Limb (tissue), 2 donors: Measurements from ENCODE around the gene DAB2IP.

Experiments
- DNase-seq, 2 donors: peaks; one replicate each; pipeline ENCODE4 v3.0.0-alpha.2; 2016; ENCODE audit errors: extremely low spot score in 2 of 2

The DAB2IP gene

DNA sequence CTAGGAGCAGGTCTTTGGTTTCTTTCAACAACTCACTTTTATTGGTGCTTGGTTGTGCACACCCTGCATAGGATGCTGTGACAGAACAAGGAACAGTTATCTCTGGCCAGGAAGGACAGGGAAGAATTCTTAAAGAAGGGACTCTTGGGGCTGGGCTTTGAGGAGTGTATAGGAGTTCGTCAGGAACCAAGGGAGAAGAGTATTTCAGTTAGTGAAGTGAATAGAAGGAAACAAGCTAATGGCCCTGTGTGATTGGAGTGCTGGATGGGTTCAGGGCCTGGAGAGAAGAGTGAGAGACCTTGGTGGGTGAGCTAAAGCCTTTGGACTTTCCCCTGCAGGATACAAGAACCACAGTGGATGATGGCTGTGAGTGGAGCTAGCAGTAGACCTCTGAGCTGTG is 32.2 kb downstream of the DAB2IP start:
- DNase-seq: no peak

DNA sequence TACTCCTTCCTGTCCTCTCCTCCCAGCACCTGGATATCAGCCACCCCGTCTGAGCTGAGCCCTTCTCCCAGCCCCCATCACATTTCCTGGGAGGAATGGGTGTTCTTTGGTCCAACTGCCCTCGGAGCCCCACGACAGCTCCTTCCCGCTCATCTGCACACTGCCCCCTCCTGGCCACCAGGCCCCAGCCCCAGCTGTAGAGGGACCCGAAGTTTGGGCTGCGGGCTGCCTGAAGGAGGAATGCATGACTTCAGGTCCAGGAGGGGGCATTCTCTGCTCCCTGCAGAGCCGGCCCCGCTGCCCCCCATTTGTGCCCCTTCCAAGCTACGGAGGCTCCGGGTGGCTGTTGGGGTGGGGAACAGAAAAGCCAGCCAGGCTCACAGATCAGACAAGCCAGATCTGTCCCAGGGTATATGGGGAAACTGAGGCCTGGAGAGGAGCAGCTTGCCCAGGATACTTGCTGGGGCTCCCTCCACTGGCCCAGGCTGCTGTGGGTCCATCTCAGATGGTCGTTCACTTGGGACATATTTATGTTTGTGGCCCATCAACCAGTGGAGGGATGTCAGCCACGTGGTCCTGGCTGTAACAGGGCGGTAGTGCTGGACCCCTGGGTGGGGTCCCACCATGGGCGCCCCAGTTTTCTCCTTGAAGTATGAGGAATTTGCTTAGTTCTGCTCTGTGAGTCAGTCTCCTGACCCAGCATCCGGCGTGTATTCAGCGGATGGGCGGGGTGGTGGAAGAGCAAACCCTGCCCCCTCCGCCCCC is 33.1 kb downstream of the DAB2IP start:
- DNase-seq: no peak

DNA sequence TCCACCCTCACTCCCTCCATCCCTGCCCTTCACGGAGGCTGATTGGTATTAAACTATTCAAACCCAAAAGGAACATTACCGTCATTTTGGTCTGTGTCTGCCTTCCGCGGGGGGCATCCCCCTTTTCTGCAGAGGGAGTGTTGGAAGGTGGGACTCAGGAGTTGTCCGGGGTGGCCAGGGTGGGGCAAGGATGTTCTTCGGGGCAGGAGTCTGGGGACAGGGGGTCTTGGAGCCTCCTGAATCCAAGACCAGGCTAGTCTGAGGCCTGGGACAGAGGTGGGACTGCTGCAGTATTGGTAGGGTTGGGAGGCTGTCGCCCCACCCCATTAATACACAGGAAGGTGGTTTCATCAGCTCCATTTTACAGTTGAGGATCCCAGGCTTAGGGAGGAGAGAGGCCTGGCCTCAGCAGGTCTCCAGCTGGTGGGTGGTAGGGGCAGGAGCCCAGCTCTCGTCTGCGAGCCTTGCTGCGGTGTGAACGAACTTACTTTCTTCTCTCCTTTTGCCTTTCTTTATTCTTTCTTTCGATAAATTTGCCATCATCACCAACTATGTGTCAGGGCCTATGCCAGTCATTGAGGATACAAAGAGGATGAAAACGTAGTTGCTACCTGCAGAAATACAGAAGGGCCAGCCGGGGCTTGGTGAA is 33.8 kb downstream of the DAB2IP start:
- no peak for DNase-seq

DNA sequence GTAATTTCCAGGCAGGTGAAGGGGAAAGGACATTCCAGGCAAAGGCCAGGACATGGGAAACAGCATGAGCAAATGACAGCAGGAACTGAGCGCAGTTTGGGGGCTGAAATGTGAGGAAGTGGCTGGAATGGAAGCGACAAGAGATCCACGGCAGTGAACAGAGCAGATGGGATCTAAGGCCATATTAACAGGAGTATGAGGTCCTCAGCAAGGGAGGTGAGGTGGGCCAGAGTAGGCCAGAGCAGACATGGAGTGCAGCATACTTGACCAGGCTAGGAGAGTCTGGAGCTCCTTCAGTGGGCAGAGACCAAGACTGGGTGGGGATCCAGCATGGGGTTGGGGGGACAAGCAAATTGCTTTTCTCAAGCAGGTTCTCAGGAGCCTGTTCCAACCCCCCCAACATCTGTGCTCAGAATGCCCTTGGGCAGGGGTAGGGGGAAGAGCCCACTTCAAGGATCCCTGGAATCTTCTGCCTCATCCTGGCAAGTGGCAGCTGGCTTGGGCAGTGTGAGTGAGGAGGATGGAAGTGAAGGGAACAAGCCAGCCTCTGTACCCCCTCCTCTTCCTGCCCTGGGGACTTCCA is 34.5 kb downstream of the DAB2IP start:
- no peak for DNase-seq

DNA sequence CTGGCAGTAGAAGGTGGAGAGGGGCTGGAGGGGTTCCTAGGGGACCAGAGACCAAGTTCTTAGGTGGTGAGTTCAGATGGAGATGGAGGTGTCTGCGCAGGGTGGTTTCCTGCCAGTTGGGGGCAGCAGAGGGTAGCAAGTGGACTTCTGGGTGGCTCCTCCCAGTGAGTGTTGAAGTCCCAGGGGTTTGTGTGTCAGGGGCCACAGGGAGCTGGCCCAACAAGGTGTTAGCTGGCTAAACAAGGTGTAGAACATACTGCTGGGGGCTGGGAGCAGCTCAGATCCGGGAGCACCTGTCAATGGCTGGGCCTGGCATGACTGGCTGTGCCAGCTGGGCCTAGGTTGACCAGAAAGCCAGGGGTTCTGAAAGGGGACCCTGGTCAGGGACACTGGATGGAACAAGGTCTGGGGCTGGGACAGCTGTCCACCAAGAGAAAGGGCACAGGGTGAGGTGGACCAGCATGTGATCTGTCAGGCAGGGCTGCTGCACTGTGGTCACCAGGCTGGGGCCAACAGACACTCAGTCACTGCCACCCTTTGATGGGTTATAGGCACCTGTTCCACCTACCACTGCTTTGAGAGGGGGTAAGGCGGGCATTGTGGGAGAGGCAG is 35.6 kb downstream of the DAB2IP start:
- DNase-seq: peak in 1 of 2 donors; percentile 82

DNA sequence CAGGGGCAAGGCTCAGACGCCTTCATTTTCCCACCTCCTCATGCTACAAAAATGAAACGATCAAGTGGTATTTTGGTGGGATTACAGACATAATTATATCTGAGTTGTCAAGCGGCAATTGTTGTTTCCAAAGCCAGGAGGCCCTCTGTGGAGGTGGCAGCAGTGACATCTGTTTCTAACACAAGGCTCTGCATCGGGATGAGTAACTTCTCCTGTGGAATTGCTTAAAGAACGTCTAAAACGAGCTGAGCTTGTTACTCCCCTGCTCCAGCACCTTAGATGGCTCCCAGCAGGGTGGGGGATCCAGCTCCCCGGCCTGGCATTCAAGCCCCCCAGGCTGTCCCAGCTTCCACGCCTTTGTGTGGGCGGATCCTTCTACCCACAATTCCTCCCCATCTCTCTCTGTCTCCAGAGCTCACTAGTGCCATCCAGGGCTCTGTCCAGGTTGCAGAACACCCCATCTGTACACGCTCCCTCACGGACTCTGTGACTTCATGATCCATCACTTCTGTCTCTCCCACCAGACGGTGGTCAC is 36.8 kb downstream of the DAB2IP start:
- DNase-seq: no peak

DNA sequence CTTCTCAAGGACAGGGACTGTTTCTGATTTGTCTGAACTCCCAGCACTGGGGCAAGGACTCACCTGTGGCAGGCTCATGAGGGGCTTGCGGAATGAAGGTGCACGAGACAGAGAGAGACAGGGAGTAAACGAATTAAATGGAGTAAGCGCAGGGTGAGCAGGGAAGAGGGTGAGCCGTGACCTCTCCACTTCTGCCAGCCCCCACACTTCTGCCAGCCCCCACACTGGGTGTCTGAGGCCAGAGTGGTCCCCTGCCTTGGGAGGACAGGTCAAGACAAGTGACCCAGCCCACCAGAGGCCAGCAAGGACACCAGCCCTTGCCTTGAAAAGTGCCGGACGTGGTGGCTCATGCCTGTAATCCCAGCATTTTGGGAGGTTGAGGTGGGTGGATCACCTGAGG is 37.2 kb downstream of the DAB2IP start:
- DNase-seq: no peak

DNA sequence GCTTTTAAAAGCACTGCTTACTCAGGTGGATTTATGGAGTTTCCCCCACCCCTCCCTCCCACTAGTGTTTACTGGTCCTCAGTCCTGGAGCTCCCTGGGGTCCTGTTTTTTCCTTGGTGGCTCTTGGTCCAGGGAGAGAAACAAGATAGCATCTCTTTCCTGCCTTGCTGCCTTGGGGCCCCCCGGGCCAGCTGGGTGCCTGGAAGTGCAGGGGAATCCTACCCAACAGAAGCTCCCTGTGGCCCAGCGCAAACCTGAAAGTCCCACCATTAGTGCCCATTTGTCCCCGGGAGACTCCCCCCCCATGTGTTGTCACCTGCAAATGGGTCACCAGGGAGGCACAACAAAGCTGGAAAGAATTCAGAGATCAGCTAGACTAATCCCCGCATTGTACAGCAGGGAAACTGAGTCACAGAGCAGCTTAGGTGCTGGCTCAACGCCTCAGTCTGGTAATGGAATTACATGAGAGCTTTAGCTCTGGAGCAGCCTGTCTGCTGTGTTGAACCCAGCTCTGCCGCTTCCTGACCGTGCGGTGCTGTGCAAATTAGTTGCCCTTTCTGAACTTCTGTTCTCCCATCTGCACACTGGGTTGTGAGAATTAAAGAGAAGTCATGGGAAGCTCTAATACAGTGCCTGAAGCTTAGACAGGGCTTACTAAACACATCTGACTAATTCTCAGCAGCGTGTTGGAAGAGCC is 38.2 kb downstream of the DAB2IP start:
- DNase-seq: no peak

DNA sequence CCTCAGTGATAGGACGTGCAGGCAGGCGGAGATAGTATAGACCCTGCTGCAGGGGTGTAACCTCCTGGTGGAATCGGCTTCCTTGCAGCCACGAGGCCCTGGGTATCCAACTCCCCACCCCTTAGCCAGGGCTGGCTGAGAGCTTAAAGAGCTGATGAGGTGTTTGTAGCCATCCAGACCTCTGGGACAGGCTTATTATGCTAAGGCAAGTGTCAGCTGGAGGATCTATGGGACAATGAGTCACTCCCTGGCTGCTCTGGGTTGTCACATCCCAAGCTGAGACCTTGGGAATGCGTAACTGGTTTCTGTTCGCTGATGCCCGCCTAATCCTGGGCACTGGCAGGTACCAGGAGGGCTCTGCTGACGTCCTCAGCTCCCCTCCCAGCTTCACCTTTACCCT is 38.9 kb downstream of the DAB2IP start:
- no peak for DNase-seq

DNA sequence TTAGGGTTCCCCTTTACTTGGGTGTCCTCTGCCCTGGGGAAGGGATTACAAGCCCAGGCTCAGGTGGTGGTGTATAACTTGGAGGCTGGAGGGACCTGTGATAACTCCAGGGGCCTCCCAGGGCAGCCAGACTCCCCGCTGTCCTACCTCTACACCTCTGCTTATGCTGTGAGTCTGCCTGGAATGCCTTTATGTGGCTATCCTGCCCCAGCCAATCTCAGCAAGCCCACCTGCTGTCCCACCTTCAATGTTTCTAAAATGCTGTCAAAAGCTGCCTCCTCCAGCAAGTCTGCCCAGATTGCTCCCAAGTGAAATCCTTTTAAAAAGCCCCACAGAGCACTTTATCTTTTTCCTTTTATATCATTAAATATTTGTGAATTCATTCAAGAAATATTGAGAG is 39.3 kb downstream of the DAB2IP start:
- no peak for DNase-seq

DNA sequence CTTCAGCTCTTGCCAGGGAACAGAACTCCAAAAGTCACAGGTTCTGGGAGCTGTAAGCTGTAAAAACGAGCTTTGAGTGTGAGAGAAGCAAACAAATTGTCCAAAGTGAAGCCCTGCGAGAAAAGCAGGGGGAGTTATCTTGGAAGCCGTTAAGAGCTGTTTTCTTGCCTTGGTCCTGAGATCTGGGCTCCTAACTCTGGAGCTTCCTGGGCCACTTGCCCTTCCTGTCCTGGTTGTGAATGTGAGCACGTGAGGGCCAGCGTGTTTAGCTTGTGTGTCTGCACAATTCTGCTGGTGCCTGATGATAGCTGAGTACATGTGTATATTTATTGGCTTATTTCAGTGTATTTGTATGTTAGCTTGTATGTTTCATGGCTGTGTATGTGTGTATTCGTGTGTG is 40.5 kb downstream of the DAB2IP start:
- no peak for DNase-seq

DNA sequence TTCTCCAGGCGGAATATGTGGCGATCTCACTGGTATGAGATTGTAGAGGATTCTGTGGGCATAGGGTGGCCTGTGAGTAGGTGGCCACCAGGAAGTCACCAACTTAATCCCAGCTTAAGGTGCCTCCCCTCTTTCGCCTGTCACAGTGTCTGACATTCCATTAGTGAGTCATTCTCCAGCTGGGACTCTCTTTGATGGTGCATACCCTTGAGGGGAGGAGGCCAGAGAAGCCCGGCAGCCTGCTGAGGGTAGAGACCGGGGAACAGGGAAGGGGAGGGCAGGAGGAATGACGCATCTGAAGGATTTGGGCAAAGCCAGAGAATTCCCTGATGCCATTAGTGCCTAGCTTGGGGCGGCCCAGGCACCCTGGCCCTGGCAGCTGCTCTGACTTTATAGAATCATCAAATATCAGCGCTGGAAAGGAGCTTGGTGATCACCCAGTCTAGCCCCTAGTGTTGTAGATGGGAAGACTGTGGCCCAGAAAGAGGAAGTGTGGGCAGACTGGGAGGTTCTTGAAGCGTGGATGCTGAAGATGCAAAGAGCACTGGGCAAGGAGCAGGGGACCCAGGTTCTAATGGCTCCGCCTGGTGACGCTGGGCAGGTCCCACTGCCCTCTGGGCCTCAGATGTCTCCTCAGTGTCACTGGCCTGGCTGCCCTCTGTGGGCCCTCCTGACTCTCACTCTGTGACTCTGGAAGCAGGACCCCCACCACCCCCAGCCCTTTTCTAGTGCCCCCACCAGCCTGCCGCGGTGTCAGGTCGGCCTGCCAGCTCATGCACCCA is 41.4 kb downstream of the DAB2IP start:
- no peak for DNase-seq

DNA sequence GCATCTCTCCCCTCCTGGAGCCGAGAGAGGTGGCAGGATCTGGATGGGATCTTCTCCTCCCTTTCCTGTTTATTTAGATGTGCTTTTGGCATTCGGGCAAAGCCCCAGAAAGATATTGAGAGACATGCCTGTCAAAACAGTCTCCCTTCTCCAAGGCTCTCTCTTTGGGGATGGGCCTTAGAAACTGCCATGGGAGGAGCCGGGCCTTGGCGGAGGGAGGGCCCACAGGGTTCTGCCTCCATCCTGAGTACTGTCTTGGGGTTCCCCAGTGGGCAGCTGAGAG is 41.9 kb downstream of the DAB2IP start:
- no peak for DNase-seq

DNA sequence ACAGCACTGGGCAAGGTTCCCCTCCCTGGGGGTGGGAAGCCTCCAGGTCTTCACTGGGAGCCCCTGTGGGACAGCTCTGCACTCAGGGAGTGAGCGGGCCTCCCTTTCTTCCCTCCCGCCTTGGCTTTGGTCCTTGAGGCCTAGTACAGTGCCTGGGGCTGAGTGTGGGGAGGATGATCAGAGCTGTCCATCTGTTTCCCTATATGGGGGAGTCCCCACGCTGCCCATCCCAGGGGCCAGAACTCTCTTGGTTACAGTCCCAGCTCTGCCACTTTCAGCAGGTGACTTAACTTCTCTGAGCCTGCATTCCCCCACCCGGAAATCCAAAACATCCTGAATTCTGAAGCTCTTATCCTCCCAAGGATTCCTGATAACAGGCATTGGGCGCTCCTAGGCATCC is 42.6 kb downstream of the DAB2IP start:
- no peak for DNase-seq

DNA sequence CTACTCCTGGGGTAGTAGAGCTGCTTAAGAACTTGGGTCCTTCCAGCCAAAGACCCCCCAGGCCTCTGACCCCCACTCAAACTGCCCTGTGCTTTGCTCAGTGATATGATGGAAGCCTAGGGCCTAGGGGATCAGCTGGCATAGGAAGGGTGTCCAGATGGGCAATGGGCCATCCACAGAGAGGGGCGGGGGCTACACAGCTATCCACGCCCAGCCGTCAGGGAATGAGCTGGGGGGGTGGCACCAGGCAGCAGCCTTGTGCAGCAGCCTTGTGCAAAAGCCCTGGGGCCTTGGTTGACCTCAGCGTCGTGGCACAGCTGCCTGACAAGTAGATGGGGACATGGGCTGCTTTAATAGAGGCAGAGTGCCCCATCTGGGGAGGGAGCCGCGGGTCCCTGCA is 43.2 kb downstream of the DAB2IP start:
- DNase-seq: no peak

DNA sequence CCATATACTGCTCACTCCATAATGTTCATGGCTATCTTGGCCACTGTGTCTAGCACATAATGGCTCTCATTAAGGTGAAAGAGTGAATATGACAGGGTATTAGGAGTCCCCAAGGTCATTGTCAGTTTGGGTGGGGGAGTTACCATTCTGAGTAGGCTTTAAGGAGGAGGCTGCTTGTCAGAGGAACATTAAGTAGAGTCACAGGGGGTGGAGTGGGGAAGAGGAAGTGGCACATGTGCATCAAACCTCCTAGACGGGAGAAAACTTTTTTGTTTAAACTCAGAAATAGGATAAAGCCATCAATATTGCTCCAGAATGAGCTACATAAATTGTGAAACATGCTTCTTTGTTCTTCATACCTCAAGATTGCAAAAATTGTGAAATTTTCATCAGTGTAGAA is 45.5 kb downstream of the DAB2IP start:
- DNase-seq: no peak

DNA sequence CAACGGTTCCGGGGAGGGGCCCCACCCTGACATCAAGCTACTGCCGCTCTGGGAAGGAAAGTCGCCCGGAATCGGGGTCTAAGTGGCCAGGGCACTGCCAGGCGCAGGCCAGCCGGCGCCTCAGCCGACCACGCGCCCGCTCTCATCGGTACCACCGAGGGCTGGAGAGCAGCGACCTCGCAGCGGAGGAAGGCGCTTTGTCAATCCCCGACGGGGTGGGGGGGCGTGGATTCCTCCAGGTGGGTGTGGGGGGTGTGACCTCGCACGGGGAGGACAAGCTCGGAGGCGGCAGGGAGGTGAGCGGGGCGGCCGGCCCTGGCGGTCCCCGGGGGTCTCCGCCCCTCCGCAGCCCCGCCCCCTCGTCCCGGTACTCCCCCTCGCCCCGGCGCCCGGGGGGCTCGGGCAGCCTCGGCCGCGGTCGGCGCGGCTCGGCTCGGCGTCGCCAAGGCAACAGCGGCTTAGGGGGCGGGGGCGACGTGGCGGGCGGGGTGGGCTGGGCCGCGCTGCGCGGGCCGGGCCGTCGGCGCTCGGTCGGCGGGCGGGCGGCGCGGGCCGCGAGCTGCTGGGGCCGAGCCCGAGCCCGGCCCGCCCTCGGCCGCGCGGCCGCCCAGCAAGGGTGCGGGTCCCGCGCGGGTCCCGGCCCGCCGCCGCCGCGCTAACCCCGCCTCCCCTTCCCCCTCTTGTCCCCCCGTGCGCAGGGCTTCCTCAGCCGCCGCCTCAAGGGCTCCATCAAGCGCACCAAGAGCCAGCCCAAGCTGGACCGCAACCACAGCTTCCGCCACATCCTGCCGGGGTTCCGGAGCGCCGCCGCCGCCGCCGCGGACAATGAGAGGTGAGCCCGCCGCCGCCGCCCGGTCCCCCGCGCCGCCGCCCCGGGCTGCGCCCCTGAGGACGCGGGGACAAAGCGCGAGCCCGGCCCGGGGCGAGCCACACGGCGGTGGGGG is 47.5 kb downstream of the DAB2IP start:
- peak; percentile 45 to 86 for DNase-seq

DNA sequence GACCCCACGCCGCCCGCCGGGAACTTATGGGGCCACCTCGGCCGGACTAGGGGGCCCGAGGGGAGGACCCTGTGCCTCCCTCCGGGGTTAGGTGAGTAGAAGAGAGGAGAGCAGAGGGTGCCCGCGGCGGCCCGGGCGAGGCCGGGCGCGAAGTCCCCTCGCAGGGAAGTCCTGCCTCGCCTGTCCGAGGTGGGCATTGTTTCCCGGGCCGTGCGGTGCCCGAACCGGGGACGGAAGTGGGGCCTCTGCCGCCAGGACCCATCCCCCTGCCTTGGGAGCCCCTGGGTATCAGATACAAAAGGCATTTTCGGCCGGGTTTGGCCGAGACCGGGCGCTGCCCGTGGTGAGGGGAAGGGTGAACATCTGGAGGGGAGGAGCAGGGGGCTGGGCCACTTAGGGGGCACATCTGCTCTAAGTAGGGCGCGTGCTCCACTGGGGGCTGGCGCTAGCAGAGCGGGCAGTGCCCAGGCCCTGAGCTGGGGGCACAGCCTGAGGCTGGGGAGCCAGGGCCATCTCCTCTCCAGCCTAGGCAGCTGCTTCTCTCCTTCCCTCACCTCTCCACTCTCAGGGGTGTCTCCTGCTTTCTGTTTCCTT is 48.2 kb downstream of the DAB2IP start:
- DNase-seq: peak in 1 of 2 donors; percentile 58

DNA sequence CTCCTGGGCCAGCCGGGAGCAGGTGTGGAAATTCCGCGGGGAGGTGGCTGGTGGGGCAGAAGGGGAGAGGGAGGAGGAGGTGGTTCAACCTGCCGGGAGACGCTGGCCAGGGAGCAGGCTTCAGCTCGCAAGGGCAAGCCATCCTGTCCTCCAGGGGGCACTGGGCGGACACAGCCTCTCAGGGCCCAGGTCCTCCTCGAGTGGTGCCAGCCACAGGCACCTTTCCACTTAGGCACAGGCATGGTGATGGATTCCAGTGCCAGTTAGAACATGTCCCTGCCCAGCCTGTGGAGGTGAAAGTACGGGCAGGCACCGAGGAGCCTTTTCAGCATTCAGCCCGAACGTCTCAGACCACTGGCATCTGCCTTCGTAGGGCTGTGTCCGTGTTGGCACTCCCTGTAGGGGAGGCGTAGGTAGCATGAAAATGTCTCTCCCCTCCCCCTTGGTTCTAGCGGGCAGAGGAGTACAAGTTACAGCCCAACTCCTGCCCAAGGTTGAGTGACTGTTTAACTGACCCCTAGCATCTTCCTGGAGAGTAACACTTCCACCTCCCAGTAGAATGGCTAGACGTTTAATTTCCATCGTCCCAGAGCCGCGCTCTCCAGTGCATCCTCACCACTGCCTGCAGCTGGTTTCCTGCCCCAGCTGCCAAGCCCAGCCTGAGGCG is 48.9 kb downstream of the DAB2IP start:
- DNase-seq: peak in 1 of 2 donors; percentile 53
